GM23338 (cell line): ENCODE data around the gene ACOXL.

ENCODE experiments used
- EZH2 ChIP-seq: fragments of 200-600 bp; sonication (generic); IDR thresholded peaks from one replicate; pipeline ENCODE4 v1.8.0; 2017; ENCODE audit warnings: antibody characterized with exemption, mild to moderate bottlenecking, low read depth; ENCODE audit not compliant: unreplicated experiment
- EZH2phosphoT487 ChIP-seq: fragments of 200-600 bp; sonication (generic); IDR thresholded peaks from one replicate; pipeline ENCODE4 v1.8.1; 2018; ENCODE audit warnings: antibody characterized with exemption; ENCODE audit not compliant: unreplicated experiment
- POLR2AphosphoS5 ChIP-seq: IDR thresholded peaks from 2 replicates; pipeline ENCODE4 v1.6.1; 2016; ENCODE audit warnings: antibody characterized with exemption, low read depth
- TF ChIP-seq, protein P1 (sequence below), 2 experiments: fragments of 200-600 bp in 1 of 2; sonication (generic) in 1 of 2; conservative IDR thresholded peaks; 2 replicates each; pipeline versions ENCODE4 v1.5.1 to v1.6.1; 2016 to 2017; ENCODE audit warnings: antibody characterized with exemption in 2 of 2, low read depth in 2 of 2, mild to moderate bottlenecking in 2 of 2, moderate library complexity in 1 of 2
- TF ChIP-seq, protein P2 (sequence below): IDR thresholded peaks from one replicate; pipeline ENCODE4 v1.6.1; 2018; ENCODE audit warnings: antibody characterized with exemption; ENCODE audit not compliant: unreplicated experiment
- TF ChIP-seq, protein P3 (sequence below): IDR thresholded peaks from 2 replicates; pipeline ENCODE4 v1.6.1; 2016; ENCODE audit warnings: antibody characterized with exemption
- TF ChIP-seq, protein P4 (sequence below): fragments of 250-450 bp; sonication (Bioruptor Pico); IDR thresholded peaks from 2 replicates; pipeline ENCODE4 v1.5.0; 2020; ENCODE audit warnings: mild to moderate bottlenecking, moderate library complexity

DNA sequence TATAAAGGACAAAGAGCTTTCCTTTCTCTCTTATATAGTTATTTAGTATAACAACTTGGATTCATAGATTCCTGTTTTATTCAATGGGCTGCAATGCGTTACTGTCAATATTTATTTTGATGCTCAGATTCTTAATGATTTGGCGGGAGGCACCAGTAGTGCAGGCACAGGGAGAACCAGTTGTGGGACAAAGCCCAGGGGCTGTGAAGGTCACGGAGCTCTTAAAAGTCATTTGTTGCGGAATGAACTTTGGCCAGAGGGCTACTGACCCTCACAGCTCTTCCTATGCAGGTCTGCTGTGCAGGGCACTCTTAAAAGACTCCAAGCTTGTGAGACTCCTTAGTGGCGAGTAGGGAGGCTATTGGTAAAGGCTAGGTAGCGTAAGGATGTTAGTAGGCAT, 422.4 kb downstream of the ACOXL start:
- TF ChIP-seq, protein P1, sequence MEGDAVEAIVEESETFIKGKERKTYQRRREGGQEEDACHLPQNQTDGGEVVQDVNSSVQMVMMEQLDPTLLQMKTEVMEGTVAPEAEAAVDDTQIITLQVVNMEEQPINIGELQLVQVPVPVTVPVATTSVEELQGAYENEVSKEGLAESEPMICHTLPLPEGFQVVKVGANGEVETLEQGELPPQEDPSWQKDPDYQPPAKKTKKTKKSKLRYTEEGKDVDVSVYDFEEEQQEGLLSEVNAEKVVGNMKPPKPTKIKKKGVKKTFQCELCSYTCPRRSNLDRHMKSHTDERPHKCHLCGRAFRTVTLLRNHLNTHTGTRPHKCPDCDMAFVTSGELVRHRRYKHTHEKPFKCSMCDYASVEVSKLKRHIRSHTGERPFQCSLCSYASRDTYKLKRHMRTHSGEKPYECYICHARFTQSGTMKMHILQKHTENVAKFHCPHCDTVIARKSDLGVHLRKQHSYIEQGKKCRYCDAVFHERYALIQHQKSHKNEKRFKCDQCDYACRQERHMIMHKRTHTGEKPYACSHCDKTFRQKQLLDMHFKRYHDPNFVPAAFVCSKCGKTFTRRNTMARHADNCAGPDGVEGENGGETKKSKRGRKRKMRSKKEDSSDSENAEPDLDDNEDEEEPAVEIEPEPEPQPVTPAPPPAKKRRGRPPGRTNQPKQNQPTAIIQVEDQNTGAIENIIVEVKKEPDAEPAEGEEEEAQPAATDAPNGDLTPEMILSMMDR (conservative IDR thresholded peaks at IDR 0.05; ENCODE audit: low read depth in 2 of 2): no peak
- TF ChIP-seq, protein P2, sequence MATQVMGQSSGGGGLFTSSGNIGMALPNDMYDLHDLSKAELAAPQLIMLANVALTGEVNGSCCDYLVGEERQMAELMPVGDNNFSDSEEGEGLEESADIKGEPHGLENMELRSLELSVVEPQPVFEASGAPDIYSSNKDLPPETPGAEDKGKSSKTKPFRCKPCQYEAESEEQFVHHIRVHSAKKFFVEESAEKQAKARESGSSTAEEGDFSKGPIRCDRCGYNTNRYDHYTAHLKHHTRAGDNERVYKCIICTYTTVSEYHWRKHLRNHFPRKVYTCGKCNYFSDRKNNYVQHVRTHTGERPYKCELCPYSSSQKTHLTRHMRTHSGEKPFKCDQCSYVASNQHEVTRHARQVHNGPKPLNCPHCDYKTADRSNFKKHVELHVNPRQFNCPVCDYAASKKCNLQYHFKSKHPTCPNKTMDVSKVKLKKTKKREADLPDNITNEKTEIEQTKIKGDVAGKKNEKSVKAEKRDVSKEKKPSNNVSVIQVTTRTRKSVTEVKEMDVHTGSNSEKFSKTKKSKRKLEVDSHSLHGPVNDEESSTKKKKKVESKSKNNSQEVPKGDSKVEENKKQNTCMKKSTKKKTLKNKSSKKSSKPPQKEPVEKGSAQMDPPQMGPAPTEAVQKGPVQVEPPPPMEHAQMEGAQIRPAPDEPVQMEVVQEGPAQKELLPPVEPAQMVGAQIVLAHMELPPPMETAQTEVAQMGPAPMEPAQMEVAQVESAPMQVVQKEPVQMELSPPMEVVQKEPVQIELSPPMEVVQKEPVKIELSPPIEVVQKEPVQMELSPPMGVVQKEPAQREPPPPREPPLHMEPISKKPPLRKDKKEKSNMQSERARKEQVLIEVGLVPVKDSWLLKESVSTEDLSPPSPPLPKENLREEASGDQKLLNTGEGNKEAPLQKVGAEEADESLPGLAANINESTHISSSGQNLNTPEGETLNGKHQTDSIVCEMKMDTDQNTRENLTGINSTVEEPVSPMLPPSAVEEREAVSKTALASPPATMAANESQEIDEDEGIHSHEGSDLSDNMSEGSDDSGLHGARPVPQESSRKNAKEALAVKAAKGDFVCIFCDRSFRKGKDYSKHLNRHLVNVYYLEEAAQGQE: no peak
- TF ChIP-seq EZH2: no peak
- TF ChIP-seq POLR2AphosphoS5: no peak
- TF ChIP-seq, protein P3, sequence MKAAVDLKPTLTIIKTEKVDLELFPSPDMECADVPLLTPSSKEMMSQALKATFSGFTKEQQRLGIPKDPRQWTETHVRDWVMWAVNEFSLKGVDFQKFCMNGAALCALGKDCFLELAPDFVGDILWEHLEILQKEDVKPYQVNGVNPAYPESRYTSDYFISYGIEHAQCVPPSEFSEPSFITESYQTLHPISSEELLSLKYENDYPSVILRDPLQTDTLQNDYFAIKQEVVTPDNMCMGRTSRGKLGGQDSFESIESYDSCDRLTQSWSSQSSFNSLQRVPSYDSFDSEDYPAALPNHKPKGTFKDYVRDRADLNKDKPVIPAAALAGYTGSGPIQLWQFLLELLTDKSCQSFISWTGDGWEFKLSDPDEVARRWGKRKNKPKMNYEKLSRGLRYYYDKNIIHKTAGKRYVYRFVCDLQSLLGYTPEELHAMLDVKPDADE: no peak
- TF ChIP-seq EZH2phosphoT487: no peak
- TF ChIP-seq, protein P4, sequence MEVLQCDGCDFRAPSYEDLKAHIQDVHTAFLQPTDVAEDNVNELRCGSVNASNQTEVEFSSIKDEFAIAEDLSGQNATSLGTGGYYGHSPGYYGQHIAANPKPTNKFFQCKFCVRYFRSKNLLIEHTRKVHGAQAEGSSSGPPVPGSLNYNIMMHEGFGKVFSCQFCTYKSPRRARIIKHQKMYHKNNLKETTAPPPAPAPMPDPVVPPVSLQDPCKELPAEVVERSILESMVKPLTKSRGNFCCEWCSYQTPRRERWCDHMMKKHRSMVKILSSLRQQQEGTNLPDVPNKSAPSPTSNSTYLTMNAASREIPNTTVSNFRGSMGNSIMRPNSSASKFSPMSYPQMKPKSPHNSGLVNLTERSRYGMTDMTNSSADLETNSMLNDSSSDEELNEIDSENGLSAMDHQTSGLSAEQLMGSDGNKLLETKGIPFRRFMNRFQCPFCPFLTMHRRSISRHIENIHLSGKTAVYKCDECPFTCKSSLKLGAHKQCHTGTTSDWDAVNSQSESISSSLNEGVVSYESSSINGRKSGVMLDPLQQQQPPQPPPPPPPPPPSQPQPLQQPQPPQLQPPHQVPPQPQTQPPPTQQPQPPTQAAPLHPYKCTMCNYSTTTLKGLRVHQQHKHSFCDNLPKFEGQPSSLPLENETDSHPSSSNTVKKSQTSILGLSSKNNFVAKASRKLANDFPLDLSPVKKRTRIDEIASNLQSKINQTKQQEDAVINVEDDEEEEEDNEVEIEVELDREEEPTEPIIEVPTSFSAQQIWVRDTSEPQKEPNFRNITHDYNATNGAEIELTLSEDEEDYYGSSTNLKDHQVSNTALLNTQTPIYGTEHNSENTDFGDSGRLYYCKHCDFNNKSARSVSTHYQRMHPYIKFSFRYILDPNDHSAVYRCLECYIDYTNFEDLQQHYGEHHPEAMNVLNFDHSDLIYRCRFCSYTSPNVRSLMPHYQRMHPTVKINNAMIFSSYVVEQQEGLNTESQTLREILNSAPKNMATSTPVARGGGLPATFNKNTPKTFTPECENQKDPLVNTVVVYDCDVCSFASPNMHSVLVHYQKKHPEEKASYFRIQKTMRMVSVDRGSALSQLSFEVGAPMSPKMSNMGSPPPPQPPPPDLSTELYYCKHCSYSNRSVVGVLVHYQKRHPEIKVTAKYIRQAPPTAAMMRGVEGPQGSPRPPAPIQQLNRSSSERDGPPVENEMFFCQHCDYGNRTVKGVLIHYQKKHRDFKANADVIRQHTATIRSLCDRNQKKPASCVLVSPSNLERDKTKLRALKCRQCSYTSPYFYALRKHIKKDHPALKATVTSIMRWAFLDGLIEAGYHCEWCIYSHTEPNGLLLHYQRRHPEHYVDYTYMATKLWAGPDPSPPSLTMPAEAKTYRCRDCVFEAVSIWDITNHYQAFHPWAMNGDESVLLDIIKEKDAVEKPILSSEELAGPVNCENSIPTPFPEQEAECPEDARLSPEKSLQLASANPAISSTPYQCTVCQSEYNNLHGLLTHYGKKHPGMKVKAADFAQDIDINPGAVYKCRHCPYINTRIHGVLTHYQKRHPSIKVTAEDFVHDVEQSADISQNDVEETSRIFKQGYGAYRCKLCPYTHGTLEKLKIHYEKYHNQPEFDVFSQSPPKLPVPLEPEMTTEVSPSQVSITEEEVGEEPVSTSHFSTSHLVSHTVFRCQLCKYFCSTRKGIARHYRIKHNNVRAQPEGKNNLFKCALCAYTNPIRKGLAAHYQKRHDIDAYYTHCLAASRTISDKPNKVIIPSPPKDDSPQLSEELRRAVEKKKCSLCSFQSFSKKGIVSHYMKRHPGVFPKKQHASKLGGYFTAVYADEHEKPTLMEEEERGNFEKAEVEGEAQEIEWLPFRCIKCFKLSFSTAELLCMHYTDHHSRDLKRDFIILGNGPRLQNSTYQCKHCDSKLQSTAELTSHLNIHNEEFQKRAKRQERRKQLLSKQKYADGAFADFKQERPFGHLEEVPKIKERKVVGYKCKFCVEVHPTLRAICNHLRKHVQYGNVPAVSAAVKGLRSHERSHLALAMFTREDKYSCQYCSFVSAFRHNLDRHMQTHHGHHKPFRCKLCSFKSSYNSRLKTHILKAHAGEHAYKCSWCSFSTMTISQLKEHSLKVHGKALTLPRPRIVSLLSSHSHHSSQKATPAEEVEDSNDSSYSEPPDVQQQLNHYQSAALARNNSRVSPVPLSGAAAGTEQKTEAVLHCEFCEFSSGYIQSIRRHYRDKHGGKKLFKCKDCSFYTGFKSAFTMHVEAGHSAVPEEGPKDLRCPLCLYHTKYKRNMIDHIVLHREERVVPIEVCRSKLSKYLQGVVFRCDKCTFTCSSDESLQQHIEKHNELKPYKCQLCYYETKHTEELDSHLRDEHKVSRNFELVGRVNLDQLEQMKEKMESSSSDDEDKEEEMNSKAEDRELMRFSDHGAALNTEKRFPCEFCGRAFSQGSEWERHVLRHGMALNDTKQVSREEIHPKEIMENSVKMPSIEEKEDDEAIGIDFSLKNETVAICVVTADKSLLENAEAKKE (CRISPR knock-in tag): no peak
